Measurements from ENCODE around the gene FOXA3. TPM values are rescaled to one million over a fixed set of nuclear protein-coding genes. Genes with fewer than 3 reads are reported as not detected.

FOXA3 gene
- total RNA-seq, 6 experiments from 2014 or later, result 18.2 to 36.1 (median 25.3) TPM

- H3K4me1 ChIP-seq, result no peaks in the 10 kb centered on the region
- H3K4me3 ChIP-seq, result no peak overlapping the region
- no peaks in the 10 kb centered on the region for H3K27me3 ChIP-seq
- no peak overlapping the region for H3K27ac ChIP-seq
- no peak for TF ChIP-seq POLR2A (IDR thresholded peaks at IDR 0.05)
- no peak for TF ChIP-seq CTCF (IDR thresholded peaks at IDR 0.05)
- no peaks in the 10 kb centered on the region for H3K9me3 ChIP-seq
- 96% methylated on average over 8 of the region's 12 CpGs for WGBS (ENCODE audit: insufficient coverage, low coverage, low lambda C conversion rate, missing lambda C conversion rate)
- peaks cover 0 to 52% (median 23%) of the 10 kb centered on the region in 4 donors for H3K36me3 ChIP-seq
- intact Hi-C loops (cut with DNase I), result loop anchor here in 1 of 2 donors (10.0 kb wide), 1 partner anchor 192 kb away; no protein-coding TSS in a partner anchor
- DNase-seq (no peak), ATAC-seq (no peak)
These were observed 40.9 kb upstream of the FOXA3 start for GRCh38 chr19:45823182-45823581.

- TF ChIP-seq POLR2A (IDR thresholded peaks at IDR 0.05), result no peak
- no peak for TF ChIP-seq CTCF (IDR thresholded peaks at IDR 0.05)
- H3K27ac ChIP-seq, result no peak overlapping the region
These were observed 40.1 kb upstream of the FOXA3 start for GRCh38 chr19:45824041-45824471.

GRCh38 chr19:45824531-45825262 lies 39.4 kb upstream of the FOXA3 start:
- no peak overlapping the region for H3K27ac ChIP-seq
- H3K36me3 ChIP-seq, result peaks cover 0 to 67% (median 34%) of the 10 kb centered on the region in 4 donors
- TF ChIP-seq POLR2A (IDR thresholded peaks at IDR 0.05) (no peak), CTCF (IDR thresholded peaks at IDR 0.05) (no peak)
- no peaks in the 10 kb centered on the region for H3K27me3 ChIP-seq
- no peaks in the 10 kb centered on the region for H3K9me3 ChIP-seq
- 88% methylated on average over 13 of the region's 26 CpGs for WGBS (ENCODE audit: insufficient coverage, low coverage, low lambda C conversion rate, missing lambda C conversion rate)
- H3K4me1 ChIP-seq, result no peaks in the 10 kb centered on the region
- ATAC-seq (no peak), DNase-seq (no peak)
- no peak overlapping the region for H3K4me3 ChIP-seq
- intact Hi-C loops (cut with DNase I), result loop anchor here in 1 of 2 donors (10.0 kb wide), 1 partner anchor 190 kb away; no protein-coding TSS in a partner anchor

More at GRCh38 chr19:45824041-45824471, 40.1 kb upstream of the FOXA3 start:
- H3K9me3 ChIP-seq, result no peaks in the 10 kb centered on the region
- H3K4me3 ChIP-seq, result no peak overlapping the region
- ATAC-seq (no peak), DNase-seq (no peak)
- no peaks in the 10 kb centered on the region for H3K27me3 ChIP-seq
- peaks cover 0 to 61% (median 30%) of the 10 kb centered on the region in 4 donors for H3K36me3 ChIP-seq
- intact Hi-C loops (cut with DNase I), result loop anchor here in 1 of 2 donors (10.0 kb wide), 1 partner anchor 191 kb away; no protein-coding TSS in a partner anchor
- WGBS (ENCODE audit: insufficient coverage, low coverage, low lambda C conversion rate, missing lambda C conversion rate), result 33% methylated on average over 1 of the region's 12 CpGs
- H3K4me1 ChIP-seq, result no peaks in the 10 kb centered on the region

GRCh38 chr19:45825263-45825605 lies 38.9 kb upstream of the FOXA3 start:
- Histone ChIP-seq H3K4me3 (no peak overlapping the region), H3K9me3 (no peaks in the 10 kb centered on the region), H3K4me1 (no peaks in the 10 kb centered on the region), H3K27ac (no peak overlapping the region), H3K27me3 (no peaks in the 10 kb centered on the region), H3K36me3 (peaks cover 0 to 72% (median 39%) of the 10 kb centered on the region in 4 donors)
- DNase-seq, result no peak
- intact Hi-C loops (cut with DNase I), result loop anchor here in 1 of 2 donors (10.0 kb wide), 1 partner anchor 190 kb away; no protein-coding TSS in a partner anchor
- WGBS (ENCODE audit: insufficient coverage, low coverage, low lambda C conversion rate, missing lambda C conversion rate), result no CpG with 5 or more reads among the region's 8 CpGs
- ATAC-seq, result no peak
- TF ChIP-seq POLR2A (IDR thresholded peaks at IDR 0.05), result no peak
